GM19438 (cell line): ENCODE data around the gene GABRA6.
"Not testable (repeated sequence)": the region's sequence is repeated elsewhere in the genome, so short reads cannot be mapped to it uniquely, and the experiment has no call there.

Source experiments
- ATAC-seq: cut with Tn5 transposase; IDR thresholded peaks from one replicate; pipeline ENCODE4 v1.9.1; 2021; ENCODE audit warnings: low read depth; ENCODE audit not compliant: unreplicated experiment

The GABRA6 gene

GRCh38 chr5:161685461-161685860 is at the start of gene GABRA6:
GABRA6 (plus strand) TSS chr5:161685721; CDS start chr5:161685990, 269 bp downstream.
- no peak for ATAC-seq

- ATAC-seq: no peak
These were observed 47.9 kb upstream of the GABRA6 start for GRCh38 chr5:161637591-161637990.

GRCh38 chr5:161641444-161641843 is 44.1 kb upstream of the GABRA6 start:
- no peak for ATAC-seq

GRCh38 chr5:161645264-161645663 is 40.3 kb upstream of the GABRA6 start:
- ATAC-seq: no peak

- not testable (repeated sequence) for ATAC-seq
These were observed 33.6 kb upstream of the GABRA6 start for GRCh38 chr5:161651926-161652325.

- no peak for ATAC-seq
These were observed 24.7 kb upstream of the GABRA6 start for GRCh38 chr5:161660806-161661205.

GRCh38 chr5:161663431-161663830 is 22.1 kb upstream of the GABRA6 start:
- no peak for ATAC-seq

GRCh38 chr5:161676103-161676502 is 9.4 kb upstream of the GABRA6 start:
- ATAC-seq: peak; percentile 86

- no peak for ATAC-seq
These were observed 628 bp downstream of the GABRA6 start for GRCh38 chr5:161686149-161686548.

- ATAC-seq: no peak
These were observed 1.4 kb downstream of the GABRA6 start for GRCh38 chr5:161686881-161687280.

GRCh38 chr5:161687316-161687715 is 1.8 kb downstream of the GABRA6 start:
- no peak for ATAC-seq

- ATAC-seq: no peak
These were observed 6.4 kb downstream of the GABRA6 start for GRCh38 chr5:161691911-161692310.

GRCh38 chr5:161697001-161697400 is 11.5 kb downstream of the GABRA6 start:
- ATAC-seq: no peak

- ATAC-seq: no peak
These were observed 14.5 kb downstream of the GABRA6 start for GRCh38 chr5:161700065-161700464.

GRCh38 chr5:161703528-161703927 is 18.0 kb downstream of the GABRA6 start:
- ATAC-seq: no peak

- ATAC-seq: no peak
These were observed 21.9 kb downstream of the GABRA6 start for GRCh38 chr5:161707382-161707781.

GRCh38 chr5:161709239-161709638 is 23.7 kb downstream of the GABRA6 start:
- ATAC-seq: no peak

- no peak for ATAC-seq
These were observed 27.5 kb downstream of the GABRA6 start for GRCh38 chr5:161713042-161713441.

GRCh38 chr5:161719157-161719556 is 33.6 kb downstream of the GABRA6 start:
- no peak for ATAC-seq

- no peak for ATAC-seq
These were observed 34.9 kb downstream of the GABRA6 start for GRCh38 chr5:161720460-161720859.

GRCh38 chr5:161734741-161735140 is 49.2 kb downstream of the GABRA6 start:
- ATAC-seq: no peak

- ATAC-seq: no peak
These were observed 54.9 kb downstream of the GABRA6 start for GRCh38 chr5:161740433-161740832.

GRCh38 chr5:161744276-161744675 is 58.8 kb downstream of the GABRA6 start:
- ATAC-seq: no peak
